Stimulated activated CD4-positive, alpha-beta T cell treated with anti-CD3 and anti-CD28 coated beads, TNF-alpha, amount 100 ng/mL, for 48 hours (primary cell): ENCODE data around the gene ERG.

Experiments used
- DNase-seq, 3 donors: peaks; one replicate each; pipeline ENCODE4 v3.0.0-alpha.2; 2020; ENCODE audit warnings: low read depth in 3 of 3

The ERG gene

GRCh38 chr21:38358098-38358497, 140.2 kb downstream of the ERG start:
- DNase-seq = no peak

- DNase-seq = no peak
These were observed 141.2 kb downstream of the ERG start for GRCh38 chr21:38356883-38357625.

GRCh38 chr21:38355992-38356781, 142.1 kb downstream of the ERG start:
- peak; percentile 62 to 72 (median 64) for DNase-seq

GRCh38 chr21:38355353-38355752, 142.9 kb downstream of the ERG start:
- no peak for DNase-seq

GRCh38 chr21:38354746-38355145, 143.5 kb downstream of the ERG start:
- no peak for DNase-seq

- DNase-seq = no peak
These were observed 144.0 kb downstream of the ERG start for GRCh38 chr21:38354231-38354630.

GRCh38 chr21:38352536-38353219, 145.6 kb downstream of the ERG start:
- peak in 2 of 3 donors; percentile 36 to 38 for DNase-seq

GRCh38 chr21:38351961-38352521, 146.2 kb downstream of the ERG start:
- DNase-seq = no peak

GRCh38 chr21:38351176-38351959, 146.9 kb downstream of the ERG start:
- no peak for DNase-seq

GRCh38 chr21:38350684-38351083, 147.6 kb downstream of the ERG start:
- DNase-seq = no peak

- DNase-seq = no peak
These were observed 148.3 kb downstream of the ERG start for GRCh38 chr21:38349977-38350376.

GRCh38 chr21:38349111-38349746, 149.0 kb downstream of the ERG start:
- DNase-seq = peak in 1 of 3 donors; percentile 9

GRCh38 chr21:38346286-38346685, 152.0 kb downstream of the ERG start:
- no peak for DNase-seq

GRCh38 chr21:38343691-38344090, 154.6 kb downstream of the ERG start:
- no peak for DNase-seq

GRCh38 chr21:38342739-38343138, 155.5 kb downstream of the ERG start:
- no peak for DNase-seq

GRCh38 chr21:38341546-38342012, 156.7 kb downstream of the ERG start:
- no peak for DNase-seq

- no peak for DNase-seq
These were observed 158.1 kb downstream of the ERG start for GRCh38 chr21:38340131-38340530.

- DNase-seq = no peak
These were observed 160.5 kb downstream of the ERG start for GRCh38 chr21:38337793-38338192.

GRCh38 chr21:38334866-38335265, 163.4 kb downstream of the ERG start:
- DNase-seq = no peak
